ENCODE measurements around the gene ZDHHC8.

The ZDHHC8 gene

GRCh38 chr22:20146777-20147176 lies 15.2 kb downstream of the ZDHHC8 start:
- no peak for TF ChIP-seq CTCF (IDR thresholded peaks at IDR 0.05; ENCODE audit: insufficient read depth, low read depth, low read length, missing control alignments)
- no peak overlapping the region for H3K4me3 ChIP-seq (ENCODE audit: low read length)
- no peak for DNase-seq (ENCODE audit: low read depth)

- no peak overlapping the region for H3K4me3 ChIP-seq (ENCODE audit: low read length)
- TF ChIP-seq CTCF (IDR thresholded peaks at IDR 0.05; ENCODE audit: insufficient read depth, low read depth, low read length, missing control alignments), result no peak
- no peak for DNase-seq (ENCODE audit: low read depth)
Measured at GRCh38 chr22:20147237-20147988, 15.8 kb downstream of the ZDHHC8 start.

- DNase-seq (ENCODE audit: low read depth), result no peak
Measured at GRCh38 chr22:20148414-20148813, 16.8 kb downstream of the ZDHHC8 start.

GRCh38 chr22:20149257-20150250 lies 17.9 kb downstream of the ZDHHC8 start:
- no peak overlapping the region for H3K4me3 ChIP-seq (ENCODE audit: low read length)
- TF ChIP-seq CTCF (IDR thresholded peaks at IDR 0.05; ENCODE audit: insufficient read depth, low read depth, low read length, missing control alignments), result no peak
- no peak for DNase-seq (ENCODE audit: low read depth)

More at GRCh38 chr22:20148414-20148813, 16.8 kb downstream of the ZDHHC8 start:
- H3K4me3 ChIP-seq (ENCODE audit: low read length), result no peak overlapping the region
- TF ChIP-seq CTCF (IDR thresholded peaks at IDR 0.05; ENCODE audit: insufficient read depth, low read depth, low read length, missing control alignments), result no peak

- no peak for TF ChIP-seq CTCF (IDR thresholded peaks at IDR 0.05; ENCODE audit: insufficient read depth, low read depth, low read length, missing control alignments)
- DNase-seq (ENCODE audit: low read depth), result no peak
- H3K4me3 ChIP-seq (ENCODE audit: low read length), result no peak within 1 kb of the TSS
Measured at GRCh38 chr22:20150381-20151275, 19.0 kb downstream of the ZDHHC8 start, which contains the start of gene CCDC188. Gene CCDC188, minus strand, starts transcription at chr22:20151055. Its CDS starts 69 bp downstream, at chr22:20150986.

GRCh38 chr22:20151276-20151588 lies 19.6 kb downstream of the ZDHHC8 start:
- TF ChIP-seq CTCF (IDR thresholded peaks at IDR 0.05; ENCODE audit: insufficient read depth, low read depth, low read length, missing control alignments), result no peak
- no peak for DNase-seq (ENCODE audit: low read depth)

More at GRCh38 chr22:20151276-20151588, 19.6 kb downstream of the ZDHHC8 start:
- H3K4me3 ChIP-seq (ENCODE audit: low read length), result no peak overlapping the region

Measured in epithelial cell of esophagus (primary cell).